ENCODE results near the gene SH3BGR.
"Not testable (repeated sequence)": the region's sequence is repeated elsewhere in the genome, so short reads cannot be mapped to it uniquely, and the experiment has no call there.

SH3BGR gene

DNA sequence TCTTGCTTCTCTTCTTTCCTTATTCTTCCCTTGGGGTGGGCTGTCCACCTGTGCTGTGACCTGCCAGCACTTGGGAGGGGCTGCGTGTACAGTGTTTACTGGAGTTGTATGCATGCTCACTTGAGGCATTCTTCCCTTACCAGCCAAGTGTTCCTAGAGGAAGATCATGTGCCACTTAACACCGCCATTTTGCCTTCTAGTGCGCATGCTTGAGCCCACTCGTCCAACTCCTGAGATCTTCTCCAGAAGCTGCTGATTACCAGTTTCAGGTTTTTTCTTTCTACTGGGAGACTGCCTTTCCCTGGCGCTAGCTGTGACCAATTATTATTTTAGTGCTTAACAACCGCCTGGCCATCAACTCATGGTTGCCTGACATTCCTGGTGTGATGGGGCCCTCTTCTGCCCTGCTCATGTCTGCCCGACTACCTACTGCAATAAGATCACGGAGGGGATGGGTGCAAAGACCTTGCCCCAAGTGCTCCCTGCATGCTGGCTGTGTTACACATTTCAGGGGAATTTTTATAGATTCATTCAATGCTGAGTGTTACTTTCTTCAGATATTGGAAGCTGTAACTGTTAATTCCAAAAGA is 86.8 kb downstream of the SH3BGR start:
- TF ChIP-seq, protein P1, sequence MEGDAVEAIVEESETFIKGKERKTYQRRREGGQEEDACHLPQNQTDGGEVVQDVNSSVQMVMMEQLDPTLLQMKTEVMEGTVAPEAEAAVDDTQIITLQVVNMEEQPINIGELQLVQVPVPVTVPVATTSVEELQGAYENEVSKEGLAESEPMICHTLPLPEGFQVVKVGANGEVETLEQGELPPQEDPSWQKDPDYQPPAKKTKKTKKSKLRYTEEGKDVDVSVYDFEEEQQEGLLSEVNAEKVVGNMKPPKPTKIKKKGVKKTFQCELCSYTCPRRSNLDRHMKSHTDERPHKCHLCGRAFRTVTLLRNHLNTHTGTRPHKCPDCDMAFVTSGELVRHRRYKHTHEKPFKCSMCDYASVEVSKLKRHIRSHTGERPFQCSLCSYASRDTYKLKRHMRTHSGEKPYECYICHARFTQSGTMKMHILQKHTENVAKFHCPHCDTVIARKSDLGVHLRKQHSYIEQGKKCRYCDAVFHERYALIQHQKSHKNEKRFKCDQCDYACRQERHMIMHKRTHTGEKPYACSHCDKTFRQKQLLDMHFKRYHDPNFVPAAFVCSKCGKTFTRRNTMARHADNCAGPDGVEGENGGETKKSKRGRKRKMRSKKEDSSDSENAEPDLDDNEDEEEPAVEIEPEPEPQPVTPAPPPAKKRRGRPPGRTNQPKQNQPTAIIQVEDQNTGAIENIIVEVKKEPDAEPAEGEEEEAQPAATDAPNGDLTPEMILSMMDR (IDR thresholded peaks at IDR 0.05; ENCODE audit: insufficient read depth, low read length): no peak
- TF ChIP-seq GABPA (IDR thresholded peaks at IDR 0.05; ENCODE audit: low read depth): no peak
- TF ChIP-seq, protein P2, sequence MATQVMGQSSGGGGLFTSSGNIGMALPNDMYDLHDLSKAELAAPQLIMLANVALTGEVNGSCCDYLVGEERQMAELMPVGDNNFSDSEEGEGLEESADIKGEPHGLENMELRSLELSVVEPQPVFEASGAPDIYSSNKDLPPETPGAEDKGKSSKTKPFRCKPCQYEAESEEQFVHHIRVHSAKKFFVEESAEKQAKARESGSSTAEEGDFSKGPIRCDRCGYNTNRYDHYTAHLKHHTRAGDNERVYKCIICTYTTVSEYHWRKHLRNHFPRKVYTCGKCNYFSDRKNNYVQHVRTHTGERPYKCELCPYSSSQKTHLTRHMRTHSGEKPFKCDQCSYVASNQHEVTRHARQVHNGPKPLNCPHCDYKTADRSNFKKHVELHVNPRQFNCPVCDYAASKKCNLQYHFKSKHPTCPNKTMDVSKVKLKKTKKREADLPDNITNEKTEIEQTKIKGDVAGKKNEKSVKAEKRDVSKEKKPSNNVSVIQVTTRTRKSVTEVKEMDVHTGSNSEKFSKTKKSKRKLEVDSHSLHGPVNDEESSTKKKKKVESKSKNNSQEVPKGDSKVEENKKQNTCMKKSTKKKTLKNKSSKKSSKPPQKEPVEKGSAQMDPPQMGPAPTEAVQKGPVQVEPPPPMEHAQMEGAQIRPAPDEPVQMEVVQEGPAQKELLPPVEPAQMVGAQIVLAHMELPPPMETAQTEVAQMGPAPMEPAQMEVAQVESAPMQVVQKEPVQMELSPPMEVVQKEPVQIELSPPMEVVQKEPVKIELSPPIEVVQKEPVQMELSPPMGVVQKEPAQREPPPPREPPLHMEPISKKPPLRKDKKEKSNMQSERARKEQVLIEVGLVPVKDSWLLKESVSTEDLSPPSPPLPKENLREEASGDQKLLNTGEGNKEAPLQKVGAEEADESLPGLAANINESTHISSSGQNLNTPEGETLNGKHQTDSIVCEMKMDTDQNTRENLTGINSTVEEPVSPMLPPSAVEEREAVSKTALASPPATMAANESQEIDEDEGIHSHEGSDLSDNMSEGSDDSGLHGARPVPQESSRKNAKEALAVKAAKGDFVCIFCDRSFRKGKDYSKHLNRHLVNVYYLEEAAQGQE (IDR thresholded peaks at IDR 0.05; ENCODE audit: insufficient replicate concordance, low read depth): no peak
- TF ChIP-seq POLR2AphosphoS5 (IDR thresholded peaks at IDR 0.05; ENCODE audit: low read depth): no peak
- TF ChIP-seq SPI1 (IDR thresholded peaks at IDR 0.05; ENCODE audit: borderline replicate concordance, low read depth): no peak
- H3K27me3 ChIP-seq (ENCODE audit: insufficient read depth, poor library complexity, severe bottlenecking): peaks cover 3% of the 10 kb centered on the region
- H3K27ac ChIP-seq (replicated peaks): no peak overlapping the region
- no peak for DNase-seq (ENCODE audit: low read depth in 1 of 2, low spot score in 1 of 2)
- H3K4me3 ChIP-seq (replicated peaks; ENCODE audit: insufficient read depth, low read length): no peak overlapping the region

DNA sequence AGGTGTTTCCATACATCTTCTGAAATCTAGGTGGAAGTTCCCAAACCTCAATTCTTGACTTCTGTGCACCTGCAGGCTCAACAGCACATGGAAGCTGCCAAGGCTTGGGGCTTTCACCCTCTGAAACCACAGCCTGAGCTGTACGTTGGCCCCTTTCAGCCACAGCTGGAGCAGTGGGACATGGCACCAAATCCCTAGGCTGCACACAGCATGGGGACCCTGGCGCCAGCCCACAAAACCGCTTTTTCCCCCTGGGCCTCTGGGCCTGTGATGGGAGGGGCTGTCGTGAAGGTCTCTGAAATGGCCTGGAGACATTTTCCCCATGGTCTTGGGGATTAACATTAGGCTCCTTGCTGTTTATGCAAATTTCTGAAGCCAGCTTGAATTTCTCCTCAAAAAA is 88.6 kb downstream of the SH3BGR start:
- H3K27ac ChIP-seq (replicated peaks); H3K27me3 ChIP-seq (ENCODE audit: insufficient read depth, poor library complexity, severe bottlenecking); DNase-seq (ENCODE audit: low read depth in 1 of 2, low spot score in 1 of 2); H3K4me3 ChIP-seq (replicated peaks; ENCODE audit: insufficient read depth, low read length): not testable (repeated sequence)

DNA sequence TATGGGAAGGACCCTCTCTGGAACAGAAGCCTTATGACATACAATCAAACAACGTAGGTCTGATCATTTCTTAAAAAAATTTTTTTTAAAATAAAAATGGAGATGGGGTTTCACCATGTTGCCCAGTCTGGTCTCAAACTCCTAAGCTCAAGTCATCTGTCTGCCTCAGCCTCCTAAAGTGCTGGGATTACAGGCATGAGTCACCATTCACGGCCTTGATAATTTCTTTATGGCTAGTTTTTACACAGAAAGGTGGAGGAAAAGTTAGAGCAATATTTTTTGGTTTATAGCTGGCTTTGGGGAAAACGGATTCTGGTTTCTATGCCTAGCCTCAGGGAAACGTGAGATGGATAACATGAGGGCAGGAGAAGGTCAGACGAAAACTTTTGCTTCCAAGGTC is 91.0 kb downstream of the SH3BGR start:
- H3K27ac ChIP-seq (replicated peaks): no peak overlapping the region
- H3K27me3 ChIP-seq (ENCODE audit: insufficient read depth, poor library complexity, severe bottlenecking): no peaks in the 10 kb centered on the region
- TF ChIP-seq GABPA (IDR thresholded peaks at IDR 0.05; ENCODE audit: low read depth): no peak
- TF ChIP-seq POLR2AphosphoS5 (IDR thresholded peaks at IDR 0.05; ENCODE audit: low read depth): no peak
- TF ChIP-seq SPI1 (IDR thresholded peaks at IDR 0.05; ENCODE audit: borderline replicate concordance, low read depth): no peak
- TF ChIP-seq, protein P1 (IDR thresholded peaks at IDR 0.05; ENCODE audit: insufficient read depth, low read length): no peak
- TF ChIP-seq, protein P2 (IDR thresholded peaks at IDR 0.05; ENCODE audit: insufficient replicate concordance, low read depth): no peak
- H3K4me3 ChIP-seq (replicated peaks; ENCODE audit: insufficient read depth, low read length): no peak overlapping the region
- no peak for DNase-seq (ENCODE audit: low read depth in 1 of 2, low spot score in 1 of 2)

DNA sequence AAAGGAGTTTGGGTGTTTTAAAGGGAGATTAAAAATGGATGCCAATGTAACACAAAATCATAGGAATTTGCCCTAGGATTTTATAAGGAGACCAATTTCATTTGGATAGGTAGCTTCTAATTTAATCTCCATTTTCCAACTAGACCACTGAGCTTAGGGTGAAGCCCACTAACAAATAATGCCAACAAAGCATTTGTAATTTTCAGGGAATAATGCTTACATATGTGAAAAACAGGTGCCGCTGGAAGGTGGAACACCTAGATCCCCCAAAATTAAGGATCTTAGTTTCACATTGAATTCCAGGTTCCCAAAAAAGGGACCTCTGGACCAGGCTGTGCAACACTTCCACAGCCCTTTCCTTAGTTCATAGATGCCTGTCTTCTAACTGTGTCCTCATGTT is 94.8 kb downstream of the SH3BGR start:
- no peak for DNase-seq (ENCODE audit: low read depth in 1 of 2, low spot score in 1 of 2)
- TF ChIP-seq SPI1 (IDR thresholded peaks at IDR 0.05; ENCODE audit: borderline replicate concordance, low read depth): no peak
- TF ChIP-seq POLR2AphosphoS5 (IDR thresholded peaks at IDR 0.05; ENCODE audit: low read depth): no peak
- TF ChIP-seq, protein P1 (IDR thresholded peaks at IDR 0.05; ENCODE audit: insufficient read depth, low read length): no peak
- no peak for TF ChIP-seq GABPA (IDR thresholded peaks at IDR 0.05; ENCODE audit: low read depth)
- TF ChIP-seq, protein P2 (IDR thresholded peaks at IDR 0.05; ENCODE audit: insufficient replicate concordance, low read depth): no peak

More for the DNA sequence above, 94.8 kb downstream of the SH3BGR start:
- Histone ChIP-seq H3K4me3 (replicated peaks; ENCODE audit: insufficient read depth, low read length) (no peak overlapping the region), H3K27ac (replicated peaks) (no peak overlapping the region), H3K27me3 (ENCODE audit: insufficient read depth, poor library complexity, severe bottlenecking) (no peaks in the 10 kb centered on the region)

All from HL-60 (cell line).